ENCODE results near the gene DENND2A.

Gene DENND2A

GRCh38 chr7:140619176-140619575 lies 21.4 kb downstream of the DENND2A start:
- no peak for DNase-seq (ENCODE audit: low read depth)

- no peak for DNase-seq (ENCODE audit: low read depth)
Observed at GRCh38 chr7:140618306-140618705, 22.3 kb downstream of the DENND2A start.

GRCh38 chr7:140617081-140617480 lies 23.5 kb downstream of the DENND2A start:
- DNase-seq (ENCODE audit: low read depth) = no peak

GRCh38 chr7:140616328-140616727 lies 24.3 kb downstream of the DENND2A start:
- no peak for DNase-seq (ENCODE audit: low read depth)

GRCh38 chr7:140611641-140612040 lies 29.0 kb downstream of the DENND2A start:
- no peak for DNase-seq (ENCODE audit: low read depth)

GRCh38 chr7:140610204-140611165 lies 30.1 kb downstream of the DENND2A start:
- no peak for DNase-seq (ENCODE audit: low read depth)

- DNase-seq (ENCODE audit: low read depth) = no peak
Observed at GRCh38 chr7:140609646-140610045, 31.0 kb downstream of the DENND2A start.

- no peak for DNase-seq (ENCODE audit: low read depth)
Observed at GRCh38 chr7:140607441-140607989, 33.1 kb downstream of the DENND2A start.

GRCh38 chr7:140605337-140605736 lies 35.3 kb downstream of the DENND2A start:
- DNase-seq (ENCODE audit: low read depth) = no peak

- no peak for DNase-seq (ENCODE audit: low read depth)
Observed at GRCh38 chr7:140604760-140605159, 35.9 kb downstream of the DENND2A start.

GRCh38 chr7:140604076-140604475 lies 36.5 kb downstream of the DENND2A start:
- DNase-seq (ENCODE audit: low read depth) = no peak

GRCh38 chr7:140601566-140602174 lies 38.9 kb downstream of the DENND2A start:
- DNase-seq (ENCODE audit: low read depth) = no peak

- DNase-seq (ENCODE audit: low read depth) = no peak
Observed at GRCh38 chr7:140600341-140600740, 40.3 kb downstream of the DENND2A start.

GRCh38 chr7:140597428-140597949 lies 43.1 kb downstream of the DENND2A start:
- DNase-seq (ENCODE audit: low read depth) = no peak

- no peak for DNase-seq (ENCODE audit: low read depth)
Observed at GRCh38 chr7:140596519-140597427, 43.8 kb downstream of the DENND2A start.

GRCh38 chr7:140595468-140596092 lies 45.0 kb downstream of the DENND2A start:
- no peak for DNase-seq (ENCODE audit: low read depth)

- DNase-seq (ENCODE audit: low read depth) = no peak
Observed at GRCh38 chr7:140594131-140594691, 46.4 kb downstream of the DENND2A start.

GRCh38 chr7:140593672-140593982 lies 47.0 kb downstream of the DENND2A start:
- no peak for DNase-seq (ENCODE audit: low read depth)

GRCh38 chr7:140592964-140593671 lies 47.5 kb downstream of the DENND2A start:
- DNase-seq (ENCODE audit: low read depth) = no peak

- DNase-seq (ENCODE audit: low read depth) = no peak
Observed at GRCh38 chr7:140591180-140591902, 49.3 kb downstream of the DENND2A start.
